NCI-H146 treated with DMSO at 0.1 percent for 48 hours (cell line): ENCODE measurements around the gene CRYBB1.

Source experiments
- DNase-seq: peaks from one replicate; lab custom pipeline; 2025; ENCODE audit not compliant: unreplicated experiment; lab: John Stamatoyannopoulos, UW

The CRYBB1 gene

GRCh38 chr22:26617271-26618199 lies at the start of gene CRYBB1:
CRYBB1 (minus strand) TSS chr22:26618027; CDS start chr22:26616319, 1,708 bp downstream.
- no peak for DNase-seq

- DNase-seq = no peak
Measured at GRCh38 chr22:26667140-26667539, 49.3 kb upstream of the CRYBB1 start.

GRCh38 chr22:26665813-26666231 lies 48.0 kb upstream of the CRYBB1 start:
- no peak for DNase-seq

GRCh38 chr22:26663374-26663923 lies 45.6 kb upstream of the CRYBB1 start:
- no peak for DNase-seq

- no peak for DNase-seq
Measured at GRCh38 chr22:26662160-26662559, 44.3 kb upstream of the CRYBB1 start.

GRCh38 chr22:26660961-26661578 lies 43.2 kb upstream of the CRYBB1 start:
- DNase-seq = peak; percentile 26

- DNase-seq = no peak
Measured at GRCh38 chr22:26660356-26660755, 42.5 kb upstream of the CRYBB1 start.

GRCh38 chr22:26658671-26659478 lies 41.0 kb upstream of the CRYBB1 start:
- DNase-seq = peak; percentile 82

GRCh38 chr22:26658161-26658560 lies 40.3 kb upstream of the CRYBB1 start:
- no peak for DNase-seq

GRCh38 chr22:26656891-26657851 lies 39.3 kb upstream of the CRYBB1 start, which contains the start of gene MIAT:
MIAT (plus strand) TSS chr22:26657588.
- DNase-seq = peak; percentile 18

- no peak for DNase-seq
Measured at GRCh38 chr22:26651815-26652214, 34.0 kb upstream of the CRYBB1 start.

- DNase-seq = no peak
Measured at GRCh38 chr22:26650722-26651421, 33.0 kb upstream of the CRYBB1 start.

GRCh38 chr22:26648528-26649388 lies 30.9 kb upstream of the CRYBB1 start:
- DNase-seq = peak; percentile 14

GRCh38 chr22:26648011-26648497 lies 30.2 kb upstream of the CRYBB1 start:
- DNase-seq = peak; percentile 94

GRCh38 chr22:26646158-26646557 lies 28.3 kb upstream of the CRYBB1 start:
- peak; percentile 9 for DNase-seq

- no peak for DNase-seq
Measured at GRCh38 chr22:26643418-26644100, 25.7 kb upstream of the CRYBB1 start.
